ENCODE results near the gene MRPS21. TPM values are rescaled to one million over a fixed set of nuclear protein-coding genes. Genes with fewer than 3 reads are reported as not detected.

Gene MRPS21
- total and polyA plus RNA-seq, 2 of the 8 experiments (the other 6 are each of a cell fraction or from before 2014, with no cell fraction given), result 81.9 to 99.8 TPM

DNA sequence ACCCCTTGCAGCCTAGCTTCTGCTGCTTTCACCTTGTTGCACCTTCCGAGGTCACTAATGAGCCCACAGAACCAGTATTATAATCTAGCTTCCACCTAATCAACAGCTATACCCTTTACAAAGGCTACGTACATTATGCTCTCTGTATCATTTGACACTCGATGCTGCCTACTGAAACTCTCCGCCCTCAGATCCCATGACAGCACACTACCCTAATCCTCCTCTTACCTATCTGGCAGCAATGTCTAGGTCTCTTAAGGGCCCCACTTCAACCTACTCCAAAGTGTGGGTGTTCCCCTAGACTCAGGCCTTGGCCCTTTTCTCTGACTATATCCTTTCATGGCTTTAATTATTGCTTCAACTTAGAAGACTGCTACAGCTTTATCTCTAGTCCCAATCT, 4.8 kb upstream of the MRPS21 start (continued):
- TF ChIP-seq, protein P1, sequence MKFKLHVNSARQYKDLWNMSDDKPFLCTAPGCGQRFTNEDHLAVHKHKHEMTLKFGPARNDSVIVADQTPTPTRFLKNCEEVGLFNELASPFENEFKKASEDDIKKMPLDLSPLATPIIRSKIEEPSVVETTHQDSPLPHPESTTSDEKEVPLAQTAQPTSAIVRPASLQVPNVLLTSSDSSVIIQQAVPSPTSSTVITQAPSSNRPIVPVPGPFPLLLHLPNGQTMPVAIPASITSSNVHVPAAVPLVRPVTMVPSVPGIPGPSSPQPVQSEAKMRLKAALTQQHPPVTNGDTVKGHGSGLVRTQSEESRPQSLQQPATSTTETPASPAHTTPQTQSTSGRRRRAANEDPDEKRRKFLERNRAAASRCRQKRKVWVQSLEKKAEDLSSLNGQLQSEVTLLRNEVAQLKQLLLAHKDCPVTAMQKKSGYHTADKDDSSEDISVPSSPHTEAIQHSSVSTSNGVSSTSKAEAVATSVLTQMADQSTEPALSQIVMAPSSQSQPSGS (IDR thresholded peaks at IDR 0.05; ENCODE audit: low read length), result no peak
- TF ChIP-seq SP4 (IDR thresholded peaks at IDR 0.05; ENCODE audit: low read length), result no peak
- TF ChIP-seq SIN3A (conservative IDR thresholded peaks at IDR 0.05 in 1 of 2, IDR thresholded peaks at IDR 0.05 in 1 of 2; ENCODE audit: low read depth in 1 of 2, low read length in 2 of 2), result no peak
- TF ChIP-seq CREB1 (IDR thresholded peaks at IDR 0.05), result no peak

Data from H1 (cell line).